Measurements from ENCODE around the gene UFSP1.

GRCh38 chr7:100865372-100865911, 24.1 kb downstream of the UFSP1 start:
- TF ChIP-seq CTCF (IDR thresholded peaks at IDR 0.05) (no peak), POLR2A (IDR thresholded peaks at IDR 0.05) (no peak)
